Mesendoderm (in vitro differentiated cells): ENCODE measurements around the gene TRAPPC10.

Source experiments
- DNase-seq: peaks from one replicate; pipeline ENCODE4 v3.0.0; 2013
- H2AK5ac ChIP-seq: 2 replicates; pipeline ENCODE4 v1.6.1; 2013; ENCODE audit warnings: low read length, inconsistent platforms
- H2BK120ac ChIP-seq: 2 replicates; pipeline ENCODE4 v1.6.1; 2013; ENCODE audit warnings: low read depth, mild to moderate bottlenecking, low read length, moderate library complexity, mixed read lengths
- H2BK15ac ChIP-seq: replicated peaks from 2 replicates; pipeline ENCODE4 v1.6.1; 2013; ENCODE audit warnings: low read depth, mild to moderate bottlenecking, moderate library complexity
- H2BK5ac ChIP-seq: 2 replicates; pipeline ENCODE4 v1.6.1; 2013; ENCODE audit warnings: low read length, inconsistent platforms
- H3K18ac ChIP-seq: 2 replicates; pipeline ENCODE4 v1.6.1; 2013; ENCODE audit warnings: mild to moderate bottlenecking, low read length, mixed read lengths
- H3K23ac ChIP-seq: one replicate; pipeline ENCODE4 v1.6.1; 2013; ENCODE audit warnings: low read length
- H3K27ac ChIP-seq: 2 replicates; pipeline ENCODE4 v1.5.1; 2013; ENCODE audit warnings: low read depth, mild to moderate bottlenecking, inconsistent platforms, low read length, moderate library complexity
- H3K27me3 ChIP-seq: 2 replicates; pipeline ENCODE4 v1.6.1; 2013; ENCODE audit warnings: low read length, control low read depth, mild to moderate bottlenecking, inconsistent platforms; ENCODE audit not compliant: insufficient read depth, poor library complexity
- H3K36me3 ChIP-seq: 2 replicates; pipeline ENCODE4 v1.6.1; 2013; ENCODE audit warnings: low read length, inconsistent platforms; ENCODE audit not compliant: control insufficient read depth, insufficient read depth
- H3K4ac ChIP-seq: one replicate; pipeline ENCODE4 v1.6.1; 2013; ENCODE audit warnings: low read depth, mild to moderate bottlenecking, low read length, moderate library complexity
- H3K4me1 ChIP-seq: 2 replicates; pipeline ENCODE4 v1.6.1; 2013; ENCODE audit warnings: low read depth, low read length, inconsistent platforms; ENCODE audit not compliant: control insufficient read depth
- H3K4me2 ChIP-seq: 2 replicates; pipeline ENCODE4 v1.6.1; 2013; ENCODE audit warnings: low read length
- H3K4me3 ChIP-seq: 2 replicates; pipeline ENCODE4 v1.5.1; 2013; ENCODE audit warnings: mild to moderate bottlenecking, low read length
- H3K56ac ChIP-seq: one replicate; pipeline ENCODE4 v1.6.1; 2013; ENCODE audit warnings: low read length
- H3K79me1 ChIP-seq: 2 replicates; pipeline ENCODE4 v1.6.1; 2013; ENCODE audit warnings: low read length, inconsistent platforms
- H3K79me2 ChIP-seq: 2 replicates; pipeline ENCODE4 v1.6.1; 2013; ENCODE audit warnings: mild to moderate bottlenecking, low read length; ENCODE audit not compliant: control insufficient read depth, insufficient read depth
- H3K9ac ChIP-seq: 2 replicates; pipeline ENCODE4 v1.6.1; 2013; ENCODE audit warnings: low read length, inconsistent platforms
- H4K5ac ChIP-seq: one replicate; pipeline ENCODE4 v1.6.1; 2013; ENCODE audit warnings: low read length
- H4K8ac ChIP-seq: one replicate; pipeline ENCODE4 v1.6.1; 2013; ENCODE audit warnings: low read depth, mild to moderate bottlenecking, control low read depth, low read length, moderate library complexity
- WGBS: extraction: QIAGEN DNeasy Blood & Tissue Kit; methylation state at CpG from one replicate; pipeline ENCODE4 v1.1.7; 2013; ENCODE audit warnings: low lambda C conversion rate, missing lambda C conversion rate; ENCODE audit not compliant: insufficient coverage; ENCODE audit errors: extremely low coverage; 5-methylcytosine and 5-hydroxymethylcytosine counted together

Gene TRAPPC10

GRCh38 chr21:44087426-44088400, 75.6 kb downstream of the TRAPPC10 start:
- H3K27ac ChIP-seq: no peak overlapping the region
- DNase-seq: no peak

GRCh38 chr21:44088401-44088780, 76.3 kb downstream of the TRAPPC10 start:
- Histone ChIP-seq H3K79me2 (no peaks in the 10 kb centered on the region), H3K4me1 (no peaks in the 10 kb centered on the region), H2BK15ac (no peak overlapping the region), H3K27ac (no peak overlapping the region), H4K8ac (no peak overlapping the region), H3K4me2 (no peak overlapping the region), H2BK5ac (no peak overlapping the region), H3K56ac (no peak overlapping the region), H3K27me3 (no peaks in the 10 kb centered on the region), H4K5ac (no peak overlapping the region), H3K18ac (no peak overlapping the region), H2BK120ac (no peak overlapping the region), H2AK5ac (no peak overlapping the region), H3K4me3 (no peak overlapping the region), H3K9ac (no peak overlapping the region), H3K4ac (no peak overlapping the region), H3K79me1 (no peaks in the 10 kb centered on the region), H3K23ac (no peak overlapping the region), H3K36me3 (peaks cover 6% of the 10 kb centered on the region)
- DNase-seq: no peak
- WGBS: no CpG with 5 or more reads among the region's 18 CpGs

More at GRCh38 chr21:44087426-44088400, 75.6 kb downstream of the TRAPPC10 start:
- Histone ChIP-seq H2BK15ac (no peak overlapping the region), H2AK5ac (no peak overlapping the region), H3K18ac (no peak overlapping the region), H3K27me3 (no peaks in the 10 kb centered on the region), H3K4me1 (no peaks in the 10 kb centered on the region), H3K79me1 (no peaks in the 10 kb centered on the region), H3K4ac (no peak overlapping the region), H3K4me2 (no peak overlapping the region), H3K4me3 (no peak overlapping the region), H4K8ac (no peak overlapping the region), H3K36me3 (peaks cover 6% of the 10 kb centered on the region), H3K9ac (no peak overlapping the region), H3K79me2 (no peaks in the 10 kb centered on the region), H2BK5ac (no peak overlapping the region), H3K23ac (no peak overlapping the region), H4K5ac (no peak overlapping the region), H3K56ac (no peak overlapping the region), H2BK120ac (no peak overlapping the region)
- WGBS: no CpG with 5 or more reads among the region's 33 CpGs

GRCh38 chr21:44089001-44089911, 77.1 kb downstream of the TRAPPC10 start:
- no peaks in the 10 kb centered on the region for H3K27me3 ChIP-seq
- no CpG with 5 or more reads among the region's 30 CpGs for WGBS
- no peak overlapping the region for H2AK5ac ChIP-seq
- H3K4ac ChIP-seq: no peak overlapping the region
- no peaks in the 10 kb centered on the region for H3K79me1 ChIP-seq
- H3K18ac ChIP-seq: no peak overlapping the region
- H2BK120ac ChIP-seq: no peak overlapping the region
- no peak overlapping the region for H3K27ac ChIP-seq
- peaks cover 8% of the 10 kb centered on the region for H3K36me3 ChIP-seq
- H3K9ac ChIP-seq: no peak overlapping the region
- H3K4me3 ChIP-seq: no peak overlapping the region
- H3K4me2 ChIP-seq: no peak overlapping the region
- no peaks in the 10 kb centered on the region for H3K4me1 ChIP-seq
- no peak overlapping the region for H3K56ac ChIP-seq
- DNase-seq: no peak
- no peak overlapping the region for H4K5ac ChIP-seq
- H2BK15ac ChIP-seq: no peak overlapping the region
- no peak overlapping the region for H2BK5ac ChIP-seq
- no peaks in the 10 kb centered on the region for H3K79me2 ChIP-seq
- no peak overlapping the region for H3K23ac ChIP-seq
- H4K8ac ChIP-seq: no peak overlapping the region

GRCh38 chr21:44090325-44090724, 78.2 kb downstream of the TRAPPC10 start:
- no peak overlapping the region for H4K5ac ChIP-seq
- no peak overlapping the region for H3K18ac ChIP-seq
- no peak overlapping the region for H2BK120ac ChIP-seq
- no peak overlapping the region for H4K8ac ChIP-seq
- no peaks in the 10 kb centered on the region for H3K79me1 ChIP-seq
- no peak overlapping the region for H2BK15ac ChIP-seq
- no peak overlapping the region for H3K4me3 ChIP-seq
- peaks cover 8% of the 10 kb centered on the region for H3K36me3 ChIP-seq
- H3K79me2 ChIP-seq: no peaks in the 10 kb centered on the region
- H2BK5ac ChIP-seq: no peak overlapping the region
- H3K27me3 ChIP-seq: no peaks in the 10 kb centered on the region
- H3K27ac ChIP-seq: no peak overlapping the region
- no CpG with 5 or more reads among the region's 8 CpGs for WGBS
- no peak overlapping the region for H3K4ac ChIP-seq
- no peak for DNase-seq
- no peak overlapping the region for H3K9ac ChIP-seq
- no peak overlapping the region for H2AK5ac ChIP-seq
- H3K56ac ChIP-seq: no peak overlapping the region
- H3K4me1 ChIP-seq: no peaks in the 10 kb centered on the region
- no peak overlapping the region for H3K23ac ChIP-seq
- H3K4me2 ChIP-seq: no peak overlapping the region

DNA sequence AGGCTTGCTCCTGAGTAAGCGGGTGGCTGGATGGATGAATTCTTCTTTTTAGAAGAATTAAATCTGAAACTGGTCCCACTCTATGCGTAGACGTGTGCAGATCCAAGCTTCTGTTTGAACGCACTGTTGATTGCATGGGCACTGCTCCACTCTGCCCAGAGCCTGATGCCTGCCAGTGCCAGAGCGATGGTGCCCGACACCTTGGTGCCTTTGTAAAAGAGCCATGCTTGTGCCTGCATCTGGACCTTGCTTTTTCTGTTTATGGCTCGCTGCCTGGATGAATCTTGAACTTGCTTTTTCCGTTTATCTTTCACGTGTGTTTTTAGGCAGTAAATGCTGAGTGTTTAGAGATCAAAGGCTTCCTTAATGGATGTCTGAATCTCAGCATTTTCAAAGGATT, 80.1 kb downstream of the TRAPPC10 start:
- Histone ChIP-seq H3K79me1 (no peaks in the 10 kb centered on the region), H4K5ac (no peak overlapping the region), H3K4me3 (no peak overlapping the region), H3K56ac (no peak overlapping the region), H4K8ac (no peak overlapping the region), H3K18ac (no peak overlapping the region), H2BK120ac (no peak overlapping the region), H3K27me3 (no peaks in the 10 kb centered on the region), H3K4me2 (no peak overlapping the region), H3K79me2 (no peaks in the 10 kb centered on the region), H3K27ac (no peak overlapping the region), H3K36me3 (peaks cover 4% of the 10 kb centered on the region), H3K23ac (no peak overlapping the region), H3K4me1 (no peaks in the 10 kb centered on the region), H2BK5ac (no peak overlapping the region), H2BK15ac (no peak overlapping the region), H3K9ac (no peak overlapping the region), H3K4ac (no peak overlapping the region), H2AK5ac (no peak overlapping the region)
- WGBS: no CpG with 5 or more reads among the region's 9 CpGs
- no peak for DNase-seq
